ENCODE data around the gene BMPR1B. TPM values are rescaled to one million over a fixed set of nuclear protein-coding genes. Genes with fewer than 3 reads are reported as not detected.
A peak's percentile ranks its signal among the peaks of the same experiment; 100 is the strongest.

Gene BMPR1B
- total RNA-seq, 2 donors from 2014 or later: 12.9 to 19.5 TPM

DNA sequence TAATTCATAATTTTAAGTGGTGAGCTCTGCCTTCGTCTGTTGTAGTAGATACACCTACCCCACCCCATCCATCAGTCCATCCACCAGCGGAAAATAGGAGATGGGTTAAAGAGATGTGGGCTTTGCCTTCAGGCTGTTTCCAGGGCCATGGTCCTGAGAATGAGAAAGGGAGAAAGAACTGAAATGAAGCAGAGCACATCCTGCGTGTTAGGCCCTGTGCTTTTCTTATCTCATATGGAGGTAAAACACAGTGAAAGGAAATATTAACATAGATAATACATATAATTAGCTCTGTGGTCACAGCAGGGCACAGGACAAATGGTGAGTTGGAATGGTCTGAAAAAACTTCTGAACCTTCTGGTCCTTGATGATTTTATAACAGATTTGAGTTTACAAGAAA is 393.5 kb downstream of the BMPR1B start:
- Histone ChIP-seq H3K4me1 (ENCODE audit: control insufficient read depth in 1 of 2, low read depth in 2 of 2) (no peaks in the 10 kb centered on the region), H3K36me3 (no peaks in the 10 kb centered on the region), H3K27ac (no peak overlapping the region), H3K4me3 (no peak overlapping the region), H3K27me3 (replicated peaks; ENCODE audit: insufficient read depth) (no peaks in the 10 kb centered on the region), H3K9me3 (no peaks in the 10 kb centered on the region)
- TF ChIP-seq, protein P1, sequence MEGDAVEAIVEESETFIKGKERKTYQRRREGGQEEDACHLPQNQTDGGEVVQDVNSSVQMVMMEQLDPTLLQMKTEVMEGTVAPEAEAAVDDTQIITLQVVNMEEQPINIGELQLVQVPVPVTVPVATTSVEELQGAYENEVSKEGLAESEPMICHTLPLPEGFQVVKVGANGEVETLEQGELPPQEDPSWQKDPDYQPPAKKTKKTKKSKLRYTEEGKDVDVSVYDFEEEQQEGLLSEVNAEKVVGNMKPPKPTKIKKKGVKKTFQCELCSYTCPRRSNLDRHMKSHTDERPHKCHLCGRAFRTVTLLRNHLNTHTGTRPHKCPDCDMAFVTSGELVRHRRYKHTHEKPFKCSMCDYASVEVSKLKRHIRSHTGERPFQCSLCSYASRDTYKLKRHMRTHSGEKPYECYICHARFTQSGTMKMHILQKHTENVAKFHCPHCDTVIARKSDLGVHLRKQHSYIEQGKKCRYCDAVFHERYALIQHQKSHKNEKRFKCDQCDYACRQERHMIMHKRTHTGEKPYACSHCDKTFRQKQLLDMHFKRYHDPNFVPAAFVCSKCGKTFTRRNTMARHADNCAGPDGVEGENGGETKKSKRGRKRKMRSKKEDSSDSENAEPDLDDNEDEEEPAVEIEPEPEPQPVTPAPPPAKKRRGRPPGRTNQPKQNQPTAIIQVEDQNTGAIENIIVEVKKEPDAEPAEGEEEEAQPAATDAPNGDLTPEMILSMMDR (IDR thresholded peaks at IDR 0.05): no peak
- ATAC-seq (ENCODE audit: insufficient number of reproducible peaks, low FRiP score, low read depth) (no peak), DNase-seq (ENCODE audit: low spot score) (no peak)

DNA sequence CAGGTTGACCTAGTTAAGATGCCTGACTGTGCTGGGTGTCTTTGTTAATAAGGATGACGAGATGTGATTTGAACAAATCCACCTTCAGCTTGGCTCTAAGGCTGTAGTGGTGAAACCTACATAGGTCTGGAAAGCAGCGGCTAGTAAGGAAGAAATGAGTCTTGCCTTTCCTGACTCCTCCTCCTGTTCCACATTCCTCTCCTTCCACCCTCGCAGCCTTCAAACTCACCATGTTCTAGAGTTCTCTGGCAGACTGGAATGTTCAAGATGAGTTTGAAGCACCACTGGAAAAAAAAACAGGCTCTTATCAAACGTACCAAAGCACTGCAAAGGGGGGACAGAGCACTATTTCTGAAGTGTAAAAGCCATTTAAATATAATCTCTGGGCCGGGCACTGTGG is 395.4 kb downstream of the BMPR1B start:
- H3K36me3 ChIP-seq: no peaks in the 10 kb centered on the region
- H3K9me3 ChIP-seq: no peaks in the 10 kb centered on the region
- H3K27me3 ChIP-seq (replicated peaks; ENCODE audit: insufficient read depth): no peaks in the 10 kb centered on the region
- TF ChIP-seq, protein P1 (IDR thresholded peaks at IDR 0.05): no peak
- H3K4me3 ChIP-seq: no peak overlapping the region
- no peak for ATAC-seq (ENCODE audit: insufficient number of reproducible peaks, low FRiP score, low read depth)
- H3K27ac ChIP-seq: no peak overlapping the region
- H3K4me1 ChIP-seq (ENCODE audit: control insufficient read depth in 1 of 2, low read depth in 2 of 2): no peaks in the 10 kb centered on the region
- DNase-seq (ENCODE audit: low spot score): no peak

DNA sequence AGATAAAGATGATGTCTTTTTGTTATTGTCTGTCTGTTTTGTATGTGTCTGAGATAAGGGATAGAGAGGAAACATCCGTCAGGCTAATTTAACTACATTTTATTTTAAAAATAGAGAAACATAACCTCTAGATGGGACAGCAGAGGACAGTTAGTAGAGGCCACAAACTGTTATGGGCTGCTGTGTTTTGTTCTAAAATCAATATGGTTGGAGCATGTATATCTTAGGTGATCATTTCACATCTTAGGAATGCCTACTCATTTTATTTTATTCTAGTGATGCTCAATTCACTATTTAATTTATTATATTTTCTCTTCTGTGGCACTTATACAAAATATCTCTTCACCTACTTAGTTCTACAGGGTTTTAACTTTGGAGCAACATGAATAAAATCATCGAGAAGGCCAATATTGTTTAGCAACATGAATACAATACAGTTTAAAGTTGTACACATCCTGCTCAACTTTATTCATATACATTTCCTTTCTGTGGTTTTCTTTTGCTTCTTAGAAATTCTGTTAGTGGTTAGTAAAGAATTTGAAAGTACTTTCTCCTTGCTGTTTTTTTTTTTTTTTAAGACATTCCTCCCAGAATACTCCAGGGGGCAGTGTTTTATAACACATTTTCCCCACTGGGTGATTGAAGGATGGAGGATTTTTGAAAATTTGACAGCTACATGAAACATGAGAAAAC is 398.1 kb downstream of the BMPR1B start:
- TF ChIP-seq, protein P1 (IDR thresholded peaks at IDR 0.05): peak; percentile 43
- no peaks in the 10 kb centered on the region for H3K9me3 ChIP-seq
- H3K4me3 ChIP-seq: no peak overlapping the region
- no peak for DNase-seq (ENCODE audit: low spot score)
- no peaks in the 10 kb centered on the region for H3K36me3 ChIP-seq
- no peak overlapping the region for H3K27ac ChIP-seq
- no peak for ATAC-seq (ENCODE audit: insufficient number of reproducible peaks, low FRiP score, low read depth)
- no peaks in the 10 kb centered on the region for H3K27me3 ChIP-seq (replicated peaks; ENCODE audit: insufficient read depth)
- H3K4me1 ChIP-seq (ENCODE audit: control insufficient read depth in 1 of 2, low read depth in 2 of 2): no peaks in the 10 kb centered on the region

DNA sequence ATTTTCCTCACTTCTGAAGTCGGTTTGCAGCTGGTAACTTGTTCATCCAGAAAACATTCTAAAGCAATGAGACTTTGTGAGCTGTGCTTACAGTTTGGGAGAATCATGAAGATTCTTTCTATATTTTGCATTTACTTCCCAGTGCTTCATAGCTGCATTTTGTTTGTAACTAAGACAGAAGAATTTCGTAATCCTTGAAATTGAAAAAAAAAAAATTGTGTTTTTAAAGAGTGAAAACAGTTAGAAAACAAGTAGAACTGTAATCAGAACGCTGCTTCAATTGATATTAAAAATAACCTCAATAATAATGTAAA is 398.7 kb downstream of the BMPR1B start:
- Histone ChIP-seq H3K4me3 (no peak overlapping the region), H3K27ac (no peak overlapping the region), H3K27me3 (replicated peaks; ENCODE audit: insufficient read depth) (no peaks in the 10 kb centered on the region), H3K4me1 (ENCODE audit: control insufficient read depth in 1 of 2, low read depth in 2 of 2) (no peaks in the 10 kb centered on the region), H3K36me3 (no peaks in the 10 kb centered on the region), H3K9me3 (no peaks in the 10 kb centered on the region)
- TF ChIP-seq, protein P1 (IDR thresholded peaks at IDR 0.05): no peak
- ATAC-seq (ENCODE audit: insufficient number of reproducible peaks, low FRiP score, low read depth) (no peak), DNase-seq (ENCODE audit: low spot score) (no peak)

DNA sequence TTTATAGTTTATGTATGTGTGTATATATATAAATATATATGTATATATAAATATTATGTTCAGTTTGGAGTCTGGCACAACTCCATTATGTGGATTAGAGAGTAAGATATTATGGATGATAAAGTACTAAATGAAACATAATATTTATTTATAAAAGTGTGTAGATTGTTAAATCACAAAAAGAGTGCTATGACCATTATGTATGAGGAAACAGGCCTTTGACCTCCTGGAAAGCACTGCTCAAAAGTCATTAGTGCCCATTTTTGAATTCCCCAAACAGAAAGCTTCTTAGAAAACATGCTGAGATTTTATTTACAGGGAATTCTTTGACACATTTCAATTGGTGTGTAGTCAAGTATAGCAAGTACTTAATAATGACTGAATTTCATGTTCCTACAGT is 399.8 kb downstream of the BMPR1B start:
- H3K36me3 ChIP-seq: no peaks in the 10 kb centered on the region
- H3K4me1 ChIP-seq (ENCODE audit: control insufficient read depth in 1 of 2, low read depth in 2 of 2): no peaks in the 10 kb centered on the region
- H3K4me3 ChIP-seq: no peak overlapping the region
- TF ChIP-seq, protein P1 (IDR thresholded peaks at IDR 0.05): no peak
- ATAC-seq (ENCODE audit: insufficient number of reproducible peaks, low FRiP score, low read depth) (no peak), DNase-seq (ENCODE audit: low spot score) (no peak)
- no peak overlapping the region for H3K27ac ChIP-seq
- no peaks in the 10 kb centered on the region for H3K27me3 ChIP-seq (replicated peaks; ENCODE audit: insufficient read depth)
- no peaks in the 10 kb centered on the region for H3K9me3 ChIP-seq
